Stimulated activated naive CD8-positive, alpha-beta T cell treated with anti-CD3 and anti-CD28 coated beads, Interleukin-15, amount 100 ng/mL, for 72 hours (primary cell): ENCODE data around the gene KCNG2.
"Not testable (repeated sequence)": the region's sequence is repeated elsewhere in the genome, so short reads cannot be mapped to it uniquely, and the experiment has no call there.

Experiments
- ATAC-seq: fragments of 150-1000 bp; cut with Tn5 transposase; 2 replicates; pipeline ENCODE4 v1.10.0; 2021; ENCODE audit warnings: mild to moderate bottlenecking, moderate library complexity
- DNase-seq, 2 donors: peaks; one replicate each; pipeline ENCODE4 v3.0.0; 2021 to 2022
- H3K27ac Mint-ChIP-seq, 2 donors: one replicate each; pipeline ENCODE4 v1.8.0; 2022; ENCODE audit warnings: mild to moderate bottlenecking in 2 of 2, mixed read lengths in 2 of 2, moderate library complexity in 2 of 2
- H3K27me3 Mint-ChIP-seq: one replicate; pipeline ENCODE4 v1.8.0; 2022; ENCODE audit warnings: mixed read lengths
- H3K4me1 Mint-ChIP-seq: one replicate; pipeline ENCODE4 v1.8.0; 2022; ENCODE audit warnings: mild to moderate bottlenecking, mixed read lengths
- H3K4me3 Mint-ChIP-seq, 2 donors: one replicate each; pipeline ENCODE4 v1.8.0; 2022; ENCODE audit warnings: mild to moderate bottlenecking in 2 of 2, mixed read lengths in 2 of 2, moderate library complexity in 1 of 2
- H3K9me3 Mint-ChIP-seq, 2 donors: one replicate each; pipeline ENCODE4 v1.8.0; 2022; ENCODE audit warnings: mixed read lengths in 2 of 2

The KCNG2 gene

GRCh38 chr18:79869591-79870300, 72.0 kb downstream of the KCNG2 start:
- no peaks in the 10 kb centered on the region for H3K27me3 Mint-ChIP-seq
- H3K27ac Mint-ChIP-seq, result no peak overlapping the region
- DNase-seq (no peak), ATAC-seq (no peak)
- no peak overlapping the region for H3K4me3 Mint-ChIP-seq
- no peaks in the 10 kb centered on the region for H3K9me3 Mint-ChIP-seq
- no peaks in the 10 kb centered on the region for H3K4me1 Mint-ChIP-seq

GRCh38 chr18:79870301-79871025, 72.7 kb downstream of the KCNG2 start:
- H3K9me3 Mint-ChIP-seq, result no peaks in the 10 kb centered on the region
- no peak overlapping the region for H3K4me3 Mint-ChIP-seq
- ATAC-seq, result no peak
- no peaks in the 10 kb centered on the region for H3K4me1 Mint-ChIP-seq
- no peaks in the 10 kb centered on the region for H3K27me3 Mint-ChIP-seq
- no peak overlapping the region for H3K27ac Mint-ChIP-seq
- no peak for DNase-seq

GRCh38 chr18:79871026-79871390, 73.3 kb downstream of the KCNG2 start:
- H3K27me3 Mint-ChIP-seq, result no peaks in the 10 kb centered on the region
- no peak overlapping the region for H3K4me3 Mint-ChIP-seq
- DNase-seq (no peak), ATAC-seq (no peak)
- no peaks in the 10 kb centered on the region for H3K4me1 Mint-ChIP-seq
- H3K27ac Mint-ChIP-seq, result no peak overlapping the region
- H3K9me3 Mint-ChIP-seq, result no peaks in the 10 kb centered on the region

GRCh38 chr18:79871481-79872091, 73.8 kb downstream of the KCNG2 start:
- H3K27me3 Mint-ChIP-seq, result no peaks in the 10 kb centered on the region

GRCh38 chr18:79872527-79873444, 75.0 kb downstream of the KCNG2 start:
- Mint-ChIP-seq H3K4me1 (no peaks in the 10 kb centered on the region), H3K9me3 (no peaks in the 10 kb centered on the region), H3K27ac (no peak overlapping the region), H3K27me3 (no peaks in the 10 kb centered on the region), H3K4me3 (no peak overlapping the region)
- DNase-seq, result no peak
- no peak for ATAC-seq

More at GRCh38 chr18:79871481-79872091, 73.8 kb downstream of the KCNG2 start:
- DNase-seq, result no peak
- no peak overlapping the region for H3K27ac Mint-ChIP-seq
- no peak overlapping the region for H3K4me3 Mint-ChIP-seq
- no peaks in the 10 kb centered on the region for H3K4me1 Mint-ChIP-seq
- ATAC-seq, result no peak
- no peaks in the 10 kb centered on the region for H3K9me3 Mint-ChIP-seq

GRCh38 chr18:79873449-79874110, 75.8 kb downstream of the KCNG2 start:
- no peaks in the 10 kb centered on the region for H3K27me3 Mint-ChIP-seq
- no peaks in the 10 kb centered on the region for H3K4me1 Mint-ChIP-seq
- DNase-seq (no peak), ATAC-seq (no peak)
- H3K4me3 Mint-ChIP-seq, result no peak overlapping the region
- H3K9me3 Mint-ChIP-seq, result peaks cover 0 to under 1% of the 10 kb centered on the region in 2 donors
- peak overlapping the region in 1 of 2 donors; percentile 48 for H3K27ac Mint-ChIP-seq

GRCh38 chr18:79874553-79875530, 77.1 kb downstream of the KCNG2 start:
- Mint-ChIP-seq H3K4me1 (no peaks in the 10 kb centered on the region), H3K4me3 (no peak overlapping the region), H3K27me3 (no peaks in the 10 kb centered on the region), H3K27ac (no peak overlapping the region), H3K9me3 (peaks cover 0 to 11% of the 10 kb centered on the region in 2 donors)
- ATAC-seq (no peak), DNase-seq (no peak)

GRCh38 chr18:79875531-79875919, 77.8 kb downstream of the KCNG2 start:
- Mint-ChIP-seq H3K27ac (no peak overlapping the region), H3K9me3 (peaks cover 0 to 11% of the 10 kb centered on the region in 2 donors), H3K4me1 (no peaks in the 10 kb centered on the region), H3K27me3 (no peaks in the 10 kb centered on the region), H3K4me3 (no peak overlapping the region)
- no peak for ATAC-seq
- DNase-seq, result no peak

GRCh38 chr18:79875931-79876461, 78.3 kb downstream of the KCNG2 start:
- H3K9me3 Mint-ChIP-seq, result peaks cover 0 to 11% of the 10 kb centered on the region in 2 donors
- no peak overlapping the region for H3K27ac Mint-ChIP-seq
- no peak overlapping the region for H3K4me3 Mint-ChIP-seq
- DNase-seq, result peak in 1 of 2 donors; percentile 3
- H3K4me1 Mint-ChIP-seq, result no peaks in the 10 kb centered on the region
- no peaks in the 10 kb centered on the region for H3K27me3 Mint-ChIP-seq
- ATAC-seq, result no peak

GRCh38 chr18:79876497-79876896, 78.8 kb downstream of the KCNG2 start:
- ATAC-seq (no peak), DNase-seq (peak in 1 of 2 donors; percentile 4)
- H3K27ac Mint-ChIP-seq, result peak overlapping the region in 1 of 2 donors; percentile 27
- H3K27me3 Mint-ChIP-seq, result no peaks in the 10 kb centered on the region
- H3K4me3 Mint-ChIP-seq, result no peak overlapping the region
- peaks cover 0 to 11% of the 10 kb centered on the region in 2 donors for H3K9me3 Mint-ChIP-seq
- no peaks in the 10 kb centered on the region for H3K4me1 Mint-ChIP-seq

- ATAC-seq (no peak), DNase-seq (no peak)
- Mint-ChIP-seq H3K27me3 (no peaks in the 10 kb centered on the region), H3K4me1 (no peaks in the 10 kb centered on the region), H3K4me3 (no peak overlapping the region), H3K27ac (no peak overlapping the region), H3K9me3 (peaks cover 0 to 11% of the 10 kb centered on the region in 2 donors)
These were observed 79.7 kb downstream of the KCNG2 start for GRCh38 chr18:79877163-79878091.

- not testable (repeated sequence) for H3K4me1 Mint-ChIP-seq, DNase-seq, ATAC-seq, H3K27ac Mint-ChIP-seq, H3K4me3 Mint-ChIP-seq, H3K27me3 Mint-ChIP-seq
- H3K9me3 Mint-ChIP-seq, result peaks cover 0 to 11% of the 10 kb centered on the region in 2 donors
These were observed 80.5 kb downstream of the KCNG2 start for GRCh38 chr18:79878246-79878645.
